HG03378 (cell line): Measurements from ENCODE around the gene MAN2B1.
"Not testable (repeated sequence)": the region's sequence is repeated elsewhere in the genome, so short reads cannot be mapped to it uniquely, and the experiment has no call there.

Experiments
- ATAC-seq: cut with Tn5 transposase; IDR thresholded peaks from one replicate; pipeline ENCODE4 v1.9.1; 2021; ENCODE audit warnings: mild to moderate bottlenecking, moderate library complexity; ENCODE audit not compliant: unreplicated experiment

MAN2B1 gene

DNA sequence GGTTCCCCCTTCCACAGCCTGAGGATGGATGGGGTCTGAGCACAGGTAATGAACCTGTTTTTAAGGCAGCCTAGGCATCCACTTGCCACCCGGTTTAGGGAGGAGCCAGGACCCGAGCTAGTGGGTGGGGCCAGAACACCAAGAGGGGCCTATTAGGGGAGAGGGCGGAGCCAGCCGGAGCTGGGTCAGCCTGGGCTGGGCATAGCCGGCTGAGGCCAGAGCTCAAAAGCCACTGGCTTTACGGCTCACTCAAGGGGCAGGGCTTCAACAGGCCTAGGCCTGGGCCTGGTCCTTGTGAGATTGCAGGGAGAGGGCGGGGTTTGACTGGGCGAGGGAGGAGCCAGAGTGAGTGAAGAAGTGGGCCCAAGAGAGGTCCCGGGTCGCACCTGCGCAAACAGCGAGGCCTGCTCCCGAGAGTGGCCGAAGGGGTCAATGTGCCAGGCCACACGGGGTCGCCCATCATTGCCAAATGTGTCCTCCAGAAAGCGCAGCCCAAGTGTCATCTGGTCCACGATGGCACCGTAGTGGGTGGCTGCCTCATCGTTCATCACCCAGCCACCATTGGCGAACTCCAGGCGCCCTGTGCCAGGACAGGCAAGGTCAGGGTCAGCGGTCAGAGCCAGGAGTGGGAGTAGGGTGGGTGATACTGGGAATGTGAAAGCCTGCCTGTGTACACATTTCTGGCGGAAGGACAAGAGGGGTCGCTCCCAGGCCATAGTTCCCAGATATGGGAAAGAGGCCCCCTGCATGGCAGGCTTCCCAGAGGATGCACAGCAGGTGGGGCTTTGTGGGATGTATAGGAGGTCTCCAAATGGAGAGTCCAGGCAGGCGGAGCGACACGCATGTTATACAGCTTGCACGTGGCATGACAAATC, 1.9 kb downstream of the MAN2B1 start:
- no peak for ATAC-seq

DNA sequence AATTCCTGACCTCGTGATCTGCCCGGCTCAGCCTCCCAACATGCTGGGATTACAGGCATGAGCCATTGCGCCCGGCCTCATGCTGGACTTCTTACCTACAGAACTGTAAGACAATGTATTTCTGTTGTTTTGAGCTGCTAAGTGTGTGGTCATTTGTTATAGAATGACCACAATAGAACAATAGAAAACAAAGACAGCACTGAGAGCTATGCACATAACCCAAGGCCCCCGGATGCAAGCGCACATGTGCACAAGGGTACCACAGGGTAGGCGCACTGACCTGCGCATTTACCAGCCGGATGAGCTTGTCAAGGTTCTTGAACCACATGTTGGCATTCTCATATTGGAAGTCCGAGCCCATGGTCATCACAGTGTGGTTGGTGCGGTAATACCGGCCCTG, 5.6 kb downstream of the MAN2B1 start:
- no peak for ATAC-seq

DNA sequence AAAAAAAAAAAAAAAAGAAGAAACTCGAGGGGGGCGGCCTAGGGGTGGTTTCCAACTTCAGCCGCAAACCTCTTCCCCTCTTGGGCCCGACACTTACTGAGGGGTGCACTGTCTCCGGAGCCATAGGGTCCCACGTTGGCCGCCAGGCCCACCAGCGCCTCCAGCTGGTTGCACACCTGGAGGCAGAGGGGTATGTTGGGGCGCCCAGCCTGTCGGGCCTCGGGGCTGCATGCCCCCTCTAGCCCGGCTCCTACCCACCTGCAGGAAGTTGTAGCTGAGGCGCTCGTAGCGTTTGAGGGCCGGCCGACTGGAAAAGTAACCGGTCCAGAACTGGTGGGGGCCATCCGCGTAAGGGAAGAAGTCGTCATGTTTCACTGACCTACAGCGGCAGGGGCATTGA, 8.6 kb downstream of the MAN2B1 start:
- ATAC-seq: no peak

DNA sequence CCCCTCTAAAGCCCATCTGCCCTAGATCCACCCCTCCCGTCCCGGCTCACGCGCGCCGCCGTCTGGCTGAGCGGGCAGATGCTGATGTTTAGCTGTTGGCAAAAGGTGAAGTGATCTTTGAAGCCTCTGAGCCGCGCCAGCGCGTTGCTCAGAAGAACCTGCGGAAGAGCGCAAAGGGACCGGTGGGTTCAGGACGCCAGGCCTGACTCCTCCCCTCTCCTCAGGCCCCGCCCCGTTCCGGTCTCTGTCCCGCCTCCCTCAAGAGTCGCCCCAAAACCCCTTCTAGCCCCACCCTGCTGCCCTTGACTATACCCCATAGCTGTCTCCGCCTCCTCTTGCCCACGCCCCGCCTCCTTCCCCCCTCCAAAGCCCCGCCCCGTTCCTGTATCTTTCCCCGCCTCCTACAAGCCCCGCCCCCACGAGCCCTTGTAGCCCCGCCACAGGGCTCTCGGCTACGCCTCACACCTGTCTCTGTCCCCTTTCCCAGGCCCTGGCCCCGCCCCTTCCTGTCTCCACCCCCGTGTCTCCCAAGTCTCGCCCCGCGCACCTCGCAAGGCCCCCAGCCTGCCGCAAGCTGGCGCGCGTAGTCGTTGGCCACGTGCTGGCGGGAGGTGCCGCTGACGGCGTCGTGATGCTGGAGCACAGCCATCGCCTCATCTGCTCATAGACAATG, 9.5 kb downstream of the MAN2B1 start:
- no peak for ATAC-seq

DNA sequence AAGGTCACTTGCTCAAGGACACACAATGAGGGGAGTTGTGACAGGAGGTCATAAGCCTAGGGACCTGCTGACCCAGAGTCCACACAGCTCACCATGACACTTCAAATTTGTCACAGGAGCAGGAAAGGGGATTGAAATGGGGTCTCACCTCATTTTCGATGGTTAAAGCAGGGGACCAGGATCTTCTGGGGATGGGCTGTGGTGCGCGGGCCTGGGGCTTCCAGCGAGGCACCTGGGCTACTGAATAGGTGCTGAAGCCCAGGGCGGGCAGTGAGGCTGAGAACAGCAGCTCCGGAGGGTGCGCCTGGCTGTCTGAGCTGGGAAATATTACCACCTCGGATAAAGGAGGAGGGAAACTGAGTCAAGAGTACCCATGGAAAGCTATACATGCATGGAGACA, 11.0 kb downstream of the MAN2B1 start:
- ATAC-seq: no peak

DNA sequence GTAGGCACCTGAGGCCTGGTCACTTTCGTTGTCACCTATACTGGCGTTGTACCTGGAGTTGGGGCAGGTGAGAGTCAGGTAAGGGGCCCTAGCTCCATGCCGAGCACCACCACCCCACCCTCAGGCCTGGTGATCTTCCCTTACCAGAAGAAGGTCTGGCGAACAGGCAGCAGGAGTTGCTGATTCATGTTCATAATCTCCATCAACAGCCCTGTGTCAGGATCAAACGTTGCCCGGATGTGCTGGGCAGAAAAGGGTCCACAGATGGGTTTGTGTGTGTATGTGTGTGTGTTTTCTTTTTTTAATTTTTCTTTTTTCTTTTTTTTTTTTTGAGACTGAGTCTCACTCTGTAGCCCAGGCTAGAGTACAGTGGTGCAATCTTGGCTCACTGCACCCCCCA, 14.3 kb downstream of the MAN2B1 start:
- ATAC-seq: no peak

DNA sequence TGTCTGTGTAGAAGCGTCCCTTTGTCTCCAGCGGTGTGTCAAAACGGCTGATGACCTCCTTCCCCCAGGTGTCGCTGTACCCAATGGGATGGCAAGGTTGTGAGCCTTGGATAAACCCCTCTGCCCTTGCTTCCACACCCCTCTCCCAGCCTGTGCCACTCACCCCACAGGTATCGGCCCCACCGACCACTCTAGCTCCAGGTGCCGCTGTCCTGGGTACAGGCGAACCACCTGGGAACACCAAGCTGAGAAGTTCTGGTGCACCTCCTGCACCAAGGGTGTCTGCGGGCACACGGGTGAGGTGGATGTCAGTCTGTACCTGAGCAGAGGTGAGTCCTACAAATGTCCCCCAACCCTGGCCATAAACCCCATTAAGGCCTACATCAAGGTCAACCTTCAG, 16.6 kb downstream of the MAN2B1 start:
- no peak for ATAC-seq

DNA sequence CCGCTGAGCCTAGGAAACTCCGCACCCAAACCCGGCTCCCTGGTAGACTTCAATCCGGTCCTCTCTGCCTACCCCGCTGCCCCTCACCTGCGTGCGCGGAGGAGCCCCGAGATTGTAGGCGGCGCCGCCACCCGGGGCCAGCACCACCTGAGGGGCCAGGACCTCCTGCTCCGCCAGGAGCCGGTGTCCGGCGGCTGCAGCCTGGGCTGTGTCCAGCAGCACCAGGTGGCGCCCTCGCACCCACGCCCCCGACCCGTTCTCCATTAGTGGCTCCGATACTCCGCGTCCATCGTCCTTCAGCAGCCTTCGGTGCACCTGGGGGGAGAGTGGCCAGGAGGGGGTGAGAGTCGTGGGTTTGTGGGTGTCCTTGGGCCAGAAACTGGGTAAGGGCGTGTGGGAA, 18.5 kb downstream of the MAN2B1 start:
- ATAC-seq: no peak

DNA sequence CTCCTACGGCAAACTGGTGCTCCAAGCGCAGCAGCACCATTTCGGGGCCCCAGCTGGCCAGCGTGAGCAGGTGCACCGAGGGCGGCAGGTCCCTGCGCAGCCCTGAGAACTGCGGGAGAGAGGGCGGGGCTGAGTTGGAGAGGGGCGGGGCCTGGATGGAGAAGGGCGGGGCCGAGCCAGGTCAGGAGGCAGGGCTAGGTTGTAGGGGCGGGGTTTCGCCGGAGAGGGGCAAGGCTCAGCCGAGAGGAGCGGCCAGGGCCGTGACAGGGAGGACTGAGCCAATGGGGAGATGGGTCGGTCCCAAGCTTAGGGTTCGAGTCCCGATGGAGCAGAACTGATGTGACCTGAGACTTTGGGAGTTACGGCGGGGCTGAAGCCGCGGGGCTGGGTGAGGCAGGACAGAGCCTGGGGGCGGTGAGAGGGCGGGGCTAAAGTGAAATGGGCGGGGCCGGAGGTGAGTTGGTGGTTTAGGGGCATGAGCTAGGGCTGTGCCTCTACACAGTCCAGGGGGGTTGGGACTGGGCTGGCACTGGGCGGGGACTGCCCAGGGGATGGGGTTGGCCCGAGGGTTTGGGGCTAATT, 19.0 kb downstream of the MAN2B1 start:
- no peak for ATAC-seq

DNA sequence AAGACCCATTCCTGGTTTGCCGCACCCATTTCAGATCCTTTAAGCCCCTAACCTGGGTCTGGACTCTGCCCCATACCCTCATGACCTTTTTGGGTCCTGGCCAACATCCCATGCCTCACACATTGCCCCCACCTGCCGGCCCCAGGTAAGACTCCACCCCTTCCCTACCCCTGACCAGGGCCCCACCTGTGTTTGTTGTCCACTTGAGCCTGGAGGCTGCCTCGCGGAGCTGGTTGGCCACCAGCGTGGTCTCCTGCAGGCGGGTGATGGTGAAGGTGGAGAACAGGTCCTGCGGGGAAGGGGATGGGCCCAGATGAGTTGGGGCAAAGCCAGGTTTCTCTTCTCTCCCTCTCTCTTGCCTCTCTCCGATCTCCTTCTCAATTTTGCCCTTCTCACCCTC, 19.5 kb downstream of the MAN2B1 start:
- no peak for ATAC-seq

DNA sequence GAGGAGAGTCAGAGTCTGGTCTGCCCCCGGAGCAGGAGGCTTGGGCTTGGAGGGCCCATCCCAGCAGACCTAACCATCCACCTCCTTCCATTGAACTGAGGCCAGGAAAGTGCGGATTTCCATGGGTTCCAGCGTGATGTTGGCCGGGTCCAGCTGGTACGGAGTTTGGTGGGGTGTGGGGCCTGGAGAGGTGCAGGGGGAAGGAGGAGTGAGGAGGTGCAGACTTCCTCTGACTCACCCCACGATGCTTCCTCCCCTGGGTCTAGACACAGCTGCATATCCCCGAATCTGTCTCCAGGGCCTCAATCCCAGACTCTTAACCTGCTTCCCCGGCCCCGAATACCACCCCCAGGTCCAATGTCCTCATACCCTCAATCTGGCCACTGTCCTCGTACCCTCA, 20.0 kb downstream of the MAN2B1 start:
- ATAC-seq: no peak

DNA sequence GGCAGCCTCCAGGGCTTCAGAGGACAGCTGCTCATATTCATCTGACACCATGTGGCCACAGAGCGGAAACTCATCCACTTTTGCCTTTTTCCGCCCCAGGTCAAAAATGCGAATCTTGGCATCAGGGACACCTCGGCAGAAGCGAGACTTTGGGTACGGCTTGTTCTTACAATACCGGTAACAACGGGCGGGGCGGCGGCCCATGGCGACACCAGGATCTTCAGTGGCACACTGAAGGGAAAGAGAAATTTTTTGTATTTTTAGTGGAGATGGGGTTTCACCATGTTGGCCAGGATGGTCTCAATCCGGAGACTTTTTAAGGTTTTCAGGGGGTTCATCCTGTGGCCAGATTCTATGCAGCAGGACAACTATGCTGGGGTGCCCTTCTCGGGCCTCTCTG, 22.8 kb downstream of the MAN2B1 start:
- ATAC-seq: not testable (repeated sequence)

DNA sequence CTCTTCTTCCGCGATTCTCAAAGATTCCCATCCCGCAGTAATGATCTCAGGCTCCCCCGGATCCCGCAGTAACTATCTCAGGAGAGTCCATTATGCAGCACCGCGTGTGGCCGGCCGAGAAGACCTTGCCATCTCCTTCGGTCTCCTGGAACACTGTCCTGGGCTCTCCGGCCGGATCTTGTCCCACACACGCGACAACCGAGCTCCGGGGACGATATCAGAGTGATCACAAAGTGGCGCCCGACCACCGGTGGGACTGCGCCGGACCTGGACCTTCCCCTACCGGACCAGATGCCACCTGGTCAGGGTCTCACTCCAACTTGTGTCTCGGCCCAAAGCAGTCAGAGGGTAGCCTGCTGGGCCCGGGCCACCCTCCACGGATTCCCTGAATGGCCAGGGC, 24.0 kb downstream of the MAN2B1 start:
- ATAC-seq: no peak

DNA sequence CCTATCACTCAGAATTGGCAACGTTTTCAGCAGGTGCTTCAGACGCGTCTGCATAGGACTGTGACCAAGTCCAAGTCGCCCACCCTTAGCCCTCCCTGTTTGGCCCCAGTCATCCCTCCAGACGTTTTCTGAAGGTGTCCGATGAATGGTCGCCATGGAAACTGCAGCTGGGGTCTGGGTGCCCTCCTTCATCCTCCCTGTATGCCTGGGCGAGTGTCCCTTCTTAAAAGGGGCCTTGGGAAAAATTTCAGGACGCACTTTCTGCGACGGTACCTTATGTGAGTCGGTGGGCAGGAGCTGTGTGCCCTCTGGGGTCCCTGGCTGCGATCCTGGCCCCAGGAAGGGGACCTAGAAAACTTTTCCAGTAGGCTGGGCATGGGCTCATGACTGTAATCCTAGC, 25.1 kb downstream of the MAN2B1 start:
- ATAC-seq: no peak

DNA sequence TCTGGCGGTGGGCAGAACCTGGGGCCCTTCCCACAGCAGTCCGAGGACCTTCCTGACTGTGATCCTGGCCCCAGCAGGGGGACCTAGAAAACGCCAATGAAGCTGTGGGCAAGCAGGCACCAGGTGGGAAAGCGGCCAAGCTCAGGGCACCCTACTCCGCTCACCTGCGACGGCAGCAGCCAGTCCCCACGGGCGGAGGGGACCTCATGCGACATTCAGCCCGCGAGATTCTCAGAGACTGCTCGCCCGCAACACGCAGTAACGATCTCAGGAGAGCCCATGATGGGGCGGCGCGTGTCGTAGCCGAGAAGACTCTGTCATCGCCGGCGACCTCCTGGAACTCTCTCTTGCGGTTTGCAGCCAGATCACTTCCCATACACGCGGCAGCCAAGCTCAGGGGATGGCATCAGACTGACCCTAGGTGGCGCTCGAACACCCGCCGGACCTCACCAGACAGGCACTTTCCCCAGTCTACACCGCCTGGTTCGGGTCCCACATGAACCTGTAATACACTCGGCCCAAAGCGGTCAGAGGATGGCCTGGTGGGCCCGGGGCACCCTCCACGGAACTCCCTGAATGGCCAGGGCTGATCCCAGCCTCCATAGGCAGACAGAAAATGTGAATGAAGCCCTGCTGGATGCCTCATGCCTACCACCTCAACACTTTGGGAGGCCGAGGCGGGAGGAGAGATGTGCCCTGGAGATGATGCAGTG, 26.5 kb downstream of the MAN2B1 start:
- ATAC-seq: no peak

DNA sequence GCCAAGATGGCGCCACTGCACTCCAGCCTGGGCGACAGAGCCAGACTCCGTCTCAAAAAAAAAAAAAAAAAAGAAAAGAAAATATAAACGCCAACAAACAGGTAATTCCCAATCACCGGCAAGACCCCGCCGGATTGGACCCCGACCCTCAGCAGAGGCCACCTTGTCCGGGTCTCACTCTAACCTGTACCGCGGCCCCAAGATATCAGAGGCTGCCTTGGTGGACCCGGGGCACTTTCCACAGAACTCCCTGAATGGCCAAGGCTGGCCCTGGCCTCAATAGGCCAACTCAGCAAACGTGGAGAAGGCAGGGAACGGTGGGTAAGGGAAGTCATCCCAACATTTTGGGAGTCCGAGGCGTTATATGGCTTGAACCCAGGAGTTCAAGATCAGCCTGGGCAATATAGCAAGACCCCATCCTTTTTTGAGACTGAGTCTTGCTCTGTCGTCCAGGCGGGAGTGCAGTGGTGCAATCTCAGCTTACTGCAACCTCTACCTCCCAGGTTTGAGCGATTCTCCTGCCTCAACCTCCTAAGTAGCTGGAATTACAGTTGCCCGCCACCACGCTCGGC, 27.8 kb downstream of the MAN2B1 start:
- no peak for ATAC-seq

DNA sequence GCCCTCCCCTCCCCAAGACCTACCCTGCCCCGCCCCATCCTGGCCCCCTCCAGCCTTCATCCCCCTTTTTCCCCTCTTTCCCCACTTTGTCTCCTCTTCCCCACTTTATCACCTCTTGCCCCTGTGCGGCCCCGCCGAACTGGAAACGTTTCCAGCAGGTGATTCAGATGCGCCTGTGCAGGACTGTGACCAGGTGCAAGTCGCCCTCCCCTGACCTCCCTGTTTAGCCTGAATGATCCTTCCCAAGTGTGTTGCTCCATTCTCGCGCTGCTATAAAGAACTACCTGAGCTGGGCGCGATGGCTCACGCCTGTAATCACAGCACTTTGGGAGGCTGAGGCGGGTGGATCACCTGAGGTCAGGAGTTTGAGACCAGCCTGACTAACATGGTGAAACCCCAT, 29.9 kb downstream of the MAN2B1 start:
- ATAC-seq: no peak

DNA sequence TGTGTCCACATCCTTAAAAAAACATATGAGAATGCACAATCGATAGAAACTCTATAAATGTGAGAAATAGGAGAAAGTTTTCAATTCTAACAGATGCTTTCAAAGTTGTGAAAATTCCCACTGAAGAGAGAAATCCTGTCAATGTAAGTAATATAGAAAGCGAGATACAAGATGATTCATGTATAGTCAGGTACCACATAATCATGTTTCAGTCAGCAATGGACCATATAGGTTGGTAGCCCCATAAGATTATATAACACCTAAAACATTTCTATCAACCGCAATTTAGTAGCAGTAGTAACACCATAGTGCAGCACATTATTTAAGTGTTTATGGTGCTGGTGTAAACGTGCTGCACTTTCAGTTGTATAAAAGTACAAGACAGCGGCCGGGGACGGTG, 37.3 kb downstream of the MAN2B1 start:
- no peak for ATAC-seq

DNA sequence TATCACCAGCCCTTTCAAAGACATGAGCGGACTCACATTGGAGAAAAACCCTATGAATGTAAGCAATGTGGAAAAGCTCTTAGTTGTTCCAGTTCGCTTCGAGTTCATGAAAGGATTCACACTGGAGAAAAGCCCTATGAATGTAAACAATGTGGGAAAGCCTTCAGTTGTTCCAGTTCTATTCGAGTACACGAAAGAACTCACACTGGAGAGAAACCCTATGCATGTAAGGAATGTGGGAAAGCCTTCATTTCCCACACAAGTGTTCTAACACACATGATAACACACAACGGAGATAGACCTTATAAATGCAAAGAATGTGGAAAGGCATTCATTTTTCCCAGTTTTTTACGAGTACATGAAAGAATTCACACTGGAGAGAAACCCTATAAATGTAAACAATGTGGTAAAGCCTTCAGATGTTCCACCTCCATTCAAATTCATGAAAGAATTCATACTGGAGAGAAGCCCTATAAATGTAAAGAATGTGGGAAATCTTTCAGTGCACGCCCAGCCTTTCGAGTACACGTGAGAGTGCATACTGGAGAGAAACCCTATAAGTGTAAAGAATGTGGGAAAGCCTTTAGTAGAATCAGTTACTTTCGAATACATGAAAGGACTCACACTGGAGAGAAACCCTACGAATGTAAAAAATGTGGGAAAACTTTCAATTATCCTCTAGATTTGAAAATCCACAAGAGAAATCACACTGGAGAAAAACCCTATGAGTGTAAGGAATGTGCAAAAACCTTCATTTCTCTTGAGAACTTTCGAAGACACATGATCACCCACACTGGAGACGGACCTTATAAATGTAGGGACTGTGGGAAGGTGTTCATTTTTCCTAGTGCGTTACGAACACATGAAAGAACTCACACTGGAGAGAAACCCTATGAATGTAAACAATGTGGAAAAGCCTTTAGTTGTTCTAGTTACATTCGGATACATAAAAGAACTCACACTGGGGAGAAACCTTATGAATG, 38.2 kb downstream of the MAN2B1 start:
- no peak for ATAC-seq

DNA sequence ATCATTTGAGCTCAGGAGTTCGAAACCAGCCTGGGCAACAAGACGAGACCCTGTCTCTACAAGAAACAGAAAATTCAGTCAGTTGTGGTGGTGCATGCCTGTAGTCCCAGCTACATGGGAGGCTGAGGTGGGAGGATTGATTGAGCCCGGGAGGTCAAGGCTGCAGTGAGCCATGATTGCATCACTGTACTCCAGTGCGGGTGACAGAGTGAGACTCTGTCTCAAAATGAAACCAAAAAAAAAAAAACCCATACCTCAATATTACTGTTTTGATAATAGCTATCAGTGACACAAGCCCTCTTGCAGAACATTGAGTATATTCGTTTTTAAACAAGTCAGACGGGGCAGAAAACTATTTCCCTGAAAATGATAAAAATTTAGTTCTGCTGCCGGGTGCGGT, 39.6 kb downstream of the MAN2B1 start:
- no peak for ATAC-seq
